OCI-LY7 (cell line): ENCODE results near the gene SLIT3. TPM values are rescaled to one million over a fixed set of nuclear protein-coding genes. Genes with fewer than 3 reads are reported as not detected.

Source experiments
- BruUV-seq: library from RNA; stranded (reverse); fragments of 400-500 nt; replicated peaks from 2 replicates; lab custom pipeline; 2021; lab: Mats Ljungman, UMichigan
- CTCF ChIA-PET: fragments of 300-600 bp; sonication (Branson Sonifier 250); formaldehyde crosslinking; loops from one replicate; lab custom pipeline; 2022; ENCODE audit warnings: antibody characterized with exemption; ENCODE audit not compliant: unreplicated experiment; lab: Charles Lee
- POLR2A ChIA-PET: fragments of 300-600 bp; sonication (Branson Sonifier 250); formaldehyde crosslinking; loops from one replicate; lab custom pipeline; 2022; ENCODE audit warnings: antibody characterized with exemption; lab: Charles Lee
- DNase-seq: peaks from one replicate; pipeline ENCODE4 v3.0.0-alpha.2; 2015; ENCODE audit warnings: low spot score
- H2AFZ ChIP-seq: fragments of 200-600 bp; sonication (generic), shearing (Covaris generic); 2 replicates; pipeline ENCODE4 v1.6.1; 2014; ENCODE audit warnings: mild to moderate bottlenecking, antibody characterized with exemption, low read length, moderate library complexity
- H3K27ac ChIP-seq: fragments of 200-600 bp; sonication (generic); 2 replicates; pipeline ENCODE4 v1.5.1; 2014; ENCODE audit warnings: mixed run types, low read depth, mild to moderate bottlenecking, moderate library complexity, low read length, inconsistent platforms; ENCODE audit not compliant: poor library complexity, severe bottlenecking
- H3K36me3 ChIP-seq: fragments of 200-600 bp; sonication (generic); 2 replicates; pipeline ENCODE4 v1.6.1; 2014; ENCODE audit warnings: mild to moderate bottlenecking, antibody characterized with exemption, low read length, moderate library complexity, mixed read lengths; ENCODE audit not compliant: insufficient read depth
- H3K4me1 ChIP-seq: fragments of 200-600 bp; sonication (generic); 2 replicates; pipeline ENCODE4 v1.5.1; 2014; ENCODE audit warnings: mild to moderate bottlenecking, low read length; ENCODE audit not compliant: insufficient read depth, poor library complexity, severe bottlenecking
- H3K4me2 ChIP-seq: fragments of 200-600 bp; sonication (generic); 2 replicates; pipeline ENCODE4 v1.6.1; 2014; ENCODE audit warnings: mild to moderate bottlenecking, low read length
- H3K4me3 ChIP-seq: fragments of 200-600 bp; sonication (generic); 2 replicates; pipeline ENCODE4 v1.5.1; 2014; ENCODE audit warnings: mild to moderate bottlenecking, low read depth, low read length; ENCODE audit not compliant: poor library complexity, severe bottlenecking
- H3K79me2 ChIP-seq: fragments of 200-600 bp; sonication (generic); 2 replicates; pipeline ENCODE4 v1.6.1; 2016; ENCODE audit warnings: low read depth, mild to moderate bottlenecking, low read length, moderate library complexity, mixed read lengths; ENCODE audit not compliant: insufficient read depth
- H3K9me2 ChIP-seq: fragments of 200-600 bp; sonication (generic); 2 replicates; pipeline ENCODE4 v1.6.1; 2016; ENCODE audit warnings: mild to moderate bottlenecking, low read length, mixed read lengths; ENCODE audit not compliant: insufficient read depth
- H3K9me3 ChIP-seq: fragments of 200-600 bp; sonication (generic); 2 replicates; pipeline ENCODE4 v1.6.1; 2014; ENCODE audit warnings: mild to moderate bottlenecking, mixed run types, low read length, mixed read lengths
- H4K20me1 ChIP-seq: fragments of 200-600 bp; sonication (generic); 2 replicates; pipeline ENCODE4 v1.6.1; 2014; ENCODE audit warnings: mild to moderate bottlenecking, antibody characterized with exemption, low read length, moderate library complexity, mixed read lengths; ENCODE audit not compliant: insufficient read depth
- EZH2phosphoT487 ChIP-seq: fragments of 200-600 bp; sonication (generic); IDR thresholded peaks from 2 replicates; pipeline ENCODE4 v1.6.1; 2018; ENCODE audit warnings: low read depth, borderline replicate concordance, mild to moderate bottlenecking, mixed run types, antibody characterized with exemption, low read length, moderate library complexity, mixed read lengths
- intact Hi-C: fragments of 100-400 bp; cut with micrococcal nuclease; formaldehyde crosslinking; loops from one replicate; pipeline ENCODE4 v1.10.0; 2022; ENCODE audit not compliant: unreplicated experiment
- total RNA-seq, 2 experiments: library from RNA; depleted of rRNA in 1 of 2; stranded (reverse); fragments of >200 nt in 1 of 2; shearing (Covaris generic) in 1 of 2; gene quantifications; 2 replicates each; pipeline ENCODE4 v1.2.3, GENCODE V29; 2014 to 2022
- TF ChIP-seq, protein P1 (sequence below): fragments of 200-600 bp; sonication (generic); conservative IDR thresholded peaks from 2 replicates; pipeline ENCODE4 v1.5.1; 2014; ENCODE audit warnings: mild to moderate bottlenecking, antibody characterized with exemption, low read length, moderate library complexity, mixed read lengths

The SLIT3 gene
- total RNA-seq, 2 experiments from 2014 or later = not detected

- no TSS peak for BruUV-seq
- intact Hi-C loops = no loop called here
- H4K20me1 ChIP-seq = no peaks in the 10 kb centered on the region
- ChIA-PET POLR2A (no interaction called here), CTCF (interaction anchor here (0.5 kb wide), 1 partner anchor 26 kb away, joined by 3 read pairs; no protein-coding TSS in a partner anchor)
- no peaks in the 10 kb centered on the region for H3K9me2 ChIP-seq
- H3K79me2 ChIP-seq = no peaks in the 10 kb centered on the region
- H3K4me2 ChIP-seq = no peak overlapping the region
- no peak overlapping the region for H3K27ac ChIP-seq
- DNase-seq = no peak
- H3K4me1 ChIP-seq = no peaks in the 10 kb centered on the region
- H3K36me3 ChIP-seq = no peaks in the 10 kb centered on the region
- TF ChIP-seq, protein P1, sequence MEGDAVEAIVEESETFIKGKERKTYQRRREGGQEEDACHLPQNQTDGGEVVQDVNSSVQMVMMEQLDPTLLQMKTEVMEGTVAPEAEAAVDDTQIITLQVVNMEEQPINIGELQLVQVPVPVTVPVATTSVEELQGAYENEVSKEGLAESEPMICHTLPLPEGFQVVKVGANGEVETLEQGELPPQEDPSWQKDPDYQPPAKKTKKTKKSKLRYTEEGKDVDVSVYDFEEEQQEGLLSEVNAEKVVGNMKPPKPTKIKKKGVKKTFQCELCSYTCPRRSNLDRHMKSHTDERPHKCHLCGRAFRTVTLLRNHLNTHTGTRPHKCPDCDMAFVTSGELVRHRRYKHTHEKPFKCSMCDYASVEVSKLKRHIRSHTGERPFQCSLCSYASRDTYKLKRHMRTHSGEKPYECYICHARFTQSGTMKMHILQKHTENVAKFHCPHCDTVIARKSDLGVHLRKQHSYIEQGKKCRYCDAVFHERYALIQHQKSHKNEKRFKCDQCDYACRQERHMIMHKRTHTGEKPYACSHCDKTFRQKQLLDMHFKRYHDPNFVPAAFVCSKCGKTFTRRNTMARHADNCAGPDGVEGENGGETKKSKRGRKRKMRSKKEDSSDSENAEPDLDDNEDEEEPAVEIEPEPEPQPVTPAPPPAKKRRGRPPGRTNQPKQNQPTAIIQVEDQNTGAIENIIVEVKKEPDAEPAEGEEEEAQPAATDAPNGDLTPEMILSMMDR = no peak
- TF ChIP-seq EZH2phosphoT487 = no peak
- no peak overlapping the region for H2AFZ ChIP-seq
- H3K4me3 ChIP-seq = no peak overlapping the region
- no peaks in the 10 kb centered on the region for H3K9me3 ChIP-seq
Observed at GRCh38 chr5:168778536-168778935, 522.4 kb downstream of the SLIT3 start.

- no peak overlapping the region for H3K27ac ChIP-seq
- H3K9me3 ChIP-seq = no peaks in the 10 kb centered on the region
- no peaks in the 10 kb centered on the region for H4K20me1 ChIP-seq
- H3K79me2 ChIP-seq = no peaks in the 10 kb centered on the region
- TF ChIP-seq EZH2phosphoT487 = no peak
- TF ChIP-seq, protein P1 = no peak
- H3K36me3 ChIP-seq = no peaks in the 10 kb centered on the region
- H3K4me1 ChIP-seq = no peaks in the 10 kb centered on the region
- CTCF ChIA-PET = interaction anchor here (0.5 to 0.6 kb wide), 2 partner anchors 27 to 1725 kb away, joined by 3 read pairs; no protein-coding TSS in a partner anchor
- no peak overlapping the region for H2AFZ ChIP-seq
- DNase-seq = no peak
- POLR2A ChIA-PET = interaction anchor here (0.6 kb wide), 1 partner anchor 137 kb away, joined by 3 read pairs; no protein-coding TSS in a partner anchor
- H3K4me3 ChIP-seq = no peak overlapping the region
- H3K9me2 ChIP-seq = no peaks in the 10 kb centered on the region
- BruUV-seq = no TSS peak
- H3K4me2 ChIP-seq = no peak overlapping the region
- intact Hi-C loops = no loop called here
Observed at GRCh38 chr5:168777651-168778050, 523.3 kb downstream of the SLIT3 start.

GRCh38 chr5:168776070-168776469, 524.9 kb downstream of the SLIT3 start:
- no peaks in the 10 kb centered on the region for H3K9me3 ChIP-seq
- no peaks in the 10 kb centered on the region for H3K4me1 ChIP-seq
- BruUV-seq = no TSS peak
- H3K4me3 ChIP-seq = no peak overlapping the region
- H3K79me2 ChIP-seq = no peaks in the 10 kb centered on the region
- no peak for DNase-seq
- ChIA-PET POLR2A (no interaction called here), CTCF (no interaction called here)
- no peak overlapping the region for H2AFZ ChIP-seq
- H3K9me2 ChIP-seq = no peaks in the 10 kb centered on the region
- intact Hi-C loops = no loop called here
- no peak for TF ChIP-seq EZH2phosphoT487
- TF ChIP-seq, protein P1 = no peak
- H3K36me3 ChIP-seq = no peaks in the 10 kb centered on the region
- no peak overlapping the region for H3K4me2 ChIP-seq
- H4K20me1 ChIP-seq = no peaks in the 10 kb centered on the region
- no peak overlapping the region for H3K27ac ChIP-seq
